NB4 (cell line): ENCODE data around the gene SETD1B.
"Not testable (repeated sequence)": the region's sequence is repeated elsewhere in the genome, so short reads cannot be mapped to it uniquely, and the experiment has no call there.

Experiments used
- DNase-seq: peaks from one replicate; pipeline ENCODE4 v3.0.0; 2010; ENCODE audit warnings: low read depth
- H3K4me3 ChIP-seq: one replicate; pipeline ENCODE4 v1.5.1; 2011; ENCODE audit warnings: mild to moderate bottlenecking, low read depth, low read length, moderate library complexity
- MYC ChIP-seq: IDR thresholded peaks from 2 replicates; pipeline ENCODE4 v1.6.1; 2011; ENCODE audit warnings: low read depth, low read length
- POLR2A ChIP-seq: IDR thresholded peaks from 2 replicates; pipeline ENCODE4 v1.6.1; 2011; ENCODE audit warnings: mild to moderate bottlenecking; ENCODE audit not compliant: insufficient read length; ENCODE audit errors: extremely low read depth
- TF ChIP-seq, protein P1 (sequence below): IDR thresholded peaks from 2 replicates; pipeline ENCODE4 v1.6.1; 2011; ENCODE audit warnings: low read depth, low read length
- TF ChIP-seq, protein P2 (sequence below): IDR thresholded peaks from one replicate; pipeline ENCODE4 v1.5.1; 2012; ENCODE audit warnings: low read depth, low read length

The SETD1B gene

DNA sequence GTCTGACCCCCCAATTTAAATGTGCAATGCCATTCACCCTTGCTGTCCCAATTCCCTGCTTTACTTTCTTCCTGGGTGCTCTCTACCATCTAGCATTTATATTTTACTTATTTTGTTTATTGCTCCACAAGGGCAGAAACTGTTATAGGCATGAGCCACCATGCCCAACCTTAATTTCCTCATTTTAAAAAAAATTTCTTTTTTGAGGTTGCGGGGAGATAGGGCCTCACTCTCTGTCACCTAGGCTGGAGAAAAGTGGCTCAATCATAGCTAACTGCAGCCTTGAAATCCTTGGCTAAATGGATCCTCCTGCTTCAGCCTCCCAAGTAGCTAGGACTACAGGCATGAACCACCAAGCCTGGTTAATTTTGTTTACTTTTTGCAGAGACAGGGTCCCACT, 41.9 kb downstream of the SETD1B start:
- DNase-seq, result no peak
- TF ChIP-seq, protein P1, sequence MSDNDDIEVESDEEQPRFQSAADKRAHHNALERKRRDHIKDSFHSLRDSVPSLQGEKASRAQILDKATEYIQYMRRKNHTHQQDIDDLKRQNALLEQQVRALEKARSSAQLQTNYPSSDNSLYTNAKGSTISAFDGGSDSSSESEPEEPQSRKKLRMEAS, result no peak
- no peak for TF ChIP-seq POLR2A
- TF ChIP-seq MYC, result no peak
- TF ChIP-seq, protein P2, sequence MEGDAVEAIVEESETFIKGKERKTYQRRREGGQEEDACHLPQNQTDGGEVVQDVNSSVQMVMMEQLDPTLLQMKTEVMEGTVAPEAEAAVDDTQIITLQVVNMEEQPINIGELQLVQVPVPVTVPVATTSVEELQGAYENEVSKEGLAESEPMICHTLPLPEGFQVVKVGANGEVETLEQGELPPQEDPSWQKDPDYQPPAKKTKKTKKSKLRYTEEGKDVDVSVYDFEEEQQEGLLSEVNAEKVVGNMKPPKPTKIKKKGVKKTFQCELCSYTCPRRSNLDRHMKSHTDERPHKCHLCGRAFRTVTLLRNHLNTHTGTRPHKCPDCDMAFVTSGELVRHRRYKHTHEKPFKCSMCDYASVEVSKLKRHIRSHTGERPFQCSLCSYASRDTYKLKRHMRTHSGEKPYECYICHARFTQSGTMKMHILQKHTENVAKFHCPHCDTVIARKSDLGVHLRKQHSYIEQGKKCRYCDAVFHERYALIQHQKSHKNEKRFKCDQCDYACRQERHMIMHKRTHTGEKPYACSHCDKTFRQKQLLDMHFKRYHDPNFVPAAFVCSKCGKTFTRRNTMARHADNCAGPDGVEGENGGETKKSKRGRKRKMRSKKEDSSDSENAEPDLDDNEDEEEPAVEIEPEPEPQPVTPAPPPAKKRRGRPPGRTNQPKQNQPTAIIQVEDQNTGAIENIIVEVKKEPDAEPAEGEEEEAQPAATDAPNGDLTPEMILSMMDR, result no peak
- no peak overlapping the region for H3K4me3 ChIP-seq

DNA sequence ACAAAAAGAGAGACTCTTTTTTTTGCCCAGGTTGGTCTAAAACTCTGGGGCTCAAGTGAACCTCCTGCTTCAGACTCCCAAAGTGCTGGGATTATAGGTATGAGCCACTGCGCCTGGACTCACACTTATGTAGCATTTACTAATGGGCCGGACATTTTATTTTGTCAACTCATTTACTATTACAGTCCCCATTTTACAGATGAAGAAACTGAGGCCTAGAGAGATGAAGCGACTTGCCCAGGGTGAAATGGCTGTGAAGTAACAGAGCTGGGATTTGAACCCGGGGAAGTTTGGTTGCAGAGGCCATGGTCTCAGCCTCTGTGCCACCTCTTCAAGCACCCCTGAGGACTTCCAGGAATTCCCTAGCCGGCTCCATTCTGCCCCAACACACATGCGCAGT, 45.4 kb downstream of the SETD1B start:
- TF ChIP-seq MYC, result no peak
- TF ChIP-seq, protein P2, result no peak
- TF ChIP-seq, protein P1, result no peak
- TF ChIP-seq POLR2A, result no peak
- DNase-seq, result no peak
- no peak overlapping the region for H3K4me3 ChIP-seq

DNA sequence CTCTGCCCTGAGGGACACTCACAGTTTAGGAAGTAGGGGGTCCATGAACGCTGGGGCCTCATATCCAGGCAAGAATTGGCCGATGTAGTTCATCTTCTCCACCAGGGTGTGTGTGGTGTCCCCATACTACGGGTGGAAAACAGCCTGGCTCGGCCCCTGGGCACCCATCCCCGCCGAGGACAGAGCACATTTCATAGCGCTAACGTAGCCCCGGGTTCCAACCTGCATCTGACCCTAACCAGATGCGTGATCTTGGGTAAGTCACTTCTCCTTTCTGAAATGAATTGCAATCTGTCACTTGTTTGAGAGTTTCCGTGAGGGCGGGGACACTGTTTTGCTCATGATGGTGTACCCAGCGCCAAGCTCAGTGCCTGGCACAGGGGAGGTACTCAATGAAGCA, 45.9 kb downstream of the SETD1B start:
- DNase-seq, result peak; percentile 64
- H3K4me3 ChIP-seq, result no peak overlapping the region
- TF ChIP-seq MYC (no peak), POLR2A (no peak)
- TF ChIP-seq, protein P1, result no peak
- TF ChIP-seq, protein P2, result no peak

DNA sequence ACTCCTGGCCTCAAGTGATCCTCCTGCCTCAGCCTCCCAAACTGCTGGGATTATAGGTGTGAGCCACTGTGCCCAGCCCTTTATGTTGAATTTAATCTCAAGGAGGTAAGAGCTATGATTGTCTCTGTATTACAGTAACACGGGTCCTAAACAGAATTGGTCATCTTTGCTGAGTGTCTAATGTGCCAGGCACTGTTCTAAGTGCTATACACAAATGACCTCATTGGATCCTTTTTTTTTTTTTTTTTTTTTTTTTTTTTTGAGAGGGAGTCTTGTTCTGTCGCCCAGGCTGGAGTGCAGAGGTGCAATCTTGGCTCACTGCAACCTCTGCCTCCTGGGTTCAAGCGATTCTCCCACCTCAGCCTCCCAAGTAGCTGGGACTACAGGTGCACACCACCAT, 48.6 kb downstream of the SETD1B start:
- DNase-seq, H3K4me3 ChIP-seq: not testable (repeated sequence)

DNA sequence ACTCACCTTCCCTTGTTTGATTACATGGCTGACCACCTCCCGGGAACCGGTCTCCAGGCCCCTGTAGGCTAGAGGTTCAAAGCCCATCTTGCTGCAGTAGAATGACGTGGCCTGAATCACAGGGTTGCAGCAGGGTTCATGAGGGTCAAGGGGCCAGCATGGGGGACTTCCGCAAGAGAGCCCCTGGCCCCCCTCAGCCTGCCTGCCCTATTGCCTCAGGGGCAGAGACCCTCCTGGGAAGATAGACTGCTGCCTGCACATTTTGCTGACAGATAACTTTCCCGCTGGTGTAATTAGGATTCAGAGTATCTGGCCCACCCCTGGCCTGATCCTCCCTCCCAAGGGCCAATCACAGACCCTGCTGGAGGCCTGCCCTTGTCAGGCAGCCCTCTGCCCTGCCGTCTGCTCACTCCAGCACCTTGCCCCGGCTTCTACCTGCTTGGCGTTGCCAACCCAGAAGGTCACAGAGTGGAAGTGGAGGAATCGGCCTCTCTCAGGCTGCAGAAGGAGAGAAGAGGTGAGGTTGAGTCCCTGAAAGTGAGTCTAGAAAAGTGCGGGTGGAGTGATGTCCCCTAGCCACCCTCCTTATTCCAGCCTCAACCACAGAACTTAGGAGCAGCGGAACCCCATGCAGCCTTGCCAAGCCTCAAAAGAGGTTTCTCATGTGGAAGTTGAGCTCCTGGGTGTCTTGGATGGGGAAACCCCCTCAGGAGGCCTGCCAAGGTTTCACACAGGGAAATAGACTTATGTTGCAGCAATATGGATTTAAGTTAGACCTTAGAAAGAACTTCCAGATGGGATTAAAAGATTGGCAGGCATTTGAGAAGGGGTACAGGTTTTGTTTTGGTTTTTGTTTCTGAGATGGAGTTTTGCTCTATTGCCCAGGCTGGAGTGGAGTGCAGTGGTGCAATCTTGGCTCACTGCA, 53.8 kb downstream of the SETD1B start:
- TF ChIP-seq, protein P1, result no peak
- TF ChIP-seq, protein P2, result no peak
- no peak for TF ChIP-seq POLR2A
- TF ChIP-seq MYC, result no peak
- no peak for DNase-seq
- H3K4me3 ChIP-seq, result no peak overlapping the region

DNA sequence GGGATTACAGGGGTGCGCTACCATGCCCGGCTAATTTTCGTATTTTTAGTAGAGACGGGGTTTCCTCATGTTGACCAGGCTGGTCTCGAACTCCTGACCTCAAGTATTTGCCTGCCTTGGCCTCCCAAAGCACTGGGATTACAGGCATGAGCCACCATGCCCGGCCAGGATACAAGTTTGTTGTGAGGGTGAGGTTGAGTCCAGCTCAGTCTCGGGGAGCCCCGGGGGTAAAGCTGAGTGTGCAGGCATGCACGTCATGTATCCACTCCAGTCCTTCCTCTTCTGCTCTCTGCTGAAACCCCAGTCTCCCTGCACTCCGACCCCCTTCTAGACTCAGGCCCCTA, 54.5 kb downstream of the SETD1B start:
- no peak for DNase-seq
- TF ChIP-seq POLR2A, result no peak
- TF ChIP-seq, protein P1, result no peak
- TF ChIP-seq MYC, result no peak
- TF ChIP-seq, protein P2, result no peak
- H3K4me3 ChIP-seq, result no peak overlapping the region
